NCI-H1417 (cell line): ENCODE measurements around the gene LPAR6.
A peak's percentile ranks its signal among the peaks of the same experiment; 100 is the strongest.
"Not testable (repeated sequence)": the region's sequence is repeated elsewhere in the genome, so short reads cannot be mapped to it uniquely, and the experiment has no call there.

Experiments used
- DNase-seq, 3 experiments: peaks; one replicate each; lab custom pipeline; 2025; lab: John Stamatoyannopoulos, UW

LPAR6 gene, protein sequence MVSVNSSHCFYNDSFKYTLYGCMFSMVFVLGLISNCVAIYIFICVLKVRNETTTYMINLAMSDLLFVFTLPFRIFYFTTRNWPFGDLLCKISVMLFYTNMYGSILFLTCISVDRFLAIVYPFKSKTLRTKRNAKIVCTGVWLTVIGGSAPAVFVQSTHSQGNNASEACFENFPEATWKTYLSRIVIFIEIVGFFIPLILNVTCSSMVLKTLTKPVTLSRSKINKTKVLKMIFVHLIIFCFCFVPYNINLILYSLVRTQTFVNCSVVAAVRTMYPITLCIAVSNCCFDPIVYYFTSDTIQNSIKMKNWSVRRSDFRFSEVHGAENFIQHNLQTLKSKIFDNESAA

DNA sequence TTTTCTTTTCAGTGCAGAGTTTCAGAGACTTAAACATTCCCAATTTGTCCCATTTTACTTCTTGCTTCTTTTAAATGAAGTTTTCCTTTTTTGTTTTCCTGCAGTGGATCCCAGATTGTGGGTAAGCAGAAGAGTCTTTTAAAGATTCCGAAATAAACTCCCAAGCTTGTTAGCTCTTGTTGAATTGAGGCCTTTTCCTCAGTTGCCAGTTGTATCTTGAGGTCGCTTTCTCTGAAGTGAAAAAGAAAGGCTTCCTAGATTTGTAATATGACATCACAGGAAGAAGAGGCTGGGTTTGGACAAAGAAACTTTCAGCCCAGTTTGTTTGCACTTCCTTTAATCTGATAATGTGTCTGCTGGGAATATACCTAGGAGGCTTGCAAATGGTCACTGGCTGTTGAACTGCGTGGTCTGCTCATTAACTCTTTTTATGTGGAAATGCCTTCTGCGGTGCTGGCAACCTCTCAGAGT, at the start of gene LPAR6:
LPAR6 (minus strand) TSS at position 233 of the 471 bp plus-strand sequence. CDS start 690 bp downstream, outside the sequence.
- no peak for DNase-seq

DNA sequence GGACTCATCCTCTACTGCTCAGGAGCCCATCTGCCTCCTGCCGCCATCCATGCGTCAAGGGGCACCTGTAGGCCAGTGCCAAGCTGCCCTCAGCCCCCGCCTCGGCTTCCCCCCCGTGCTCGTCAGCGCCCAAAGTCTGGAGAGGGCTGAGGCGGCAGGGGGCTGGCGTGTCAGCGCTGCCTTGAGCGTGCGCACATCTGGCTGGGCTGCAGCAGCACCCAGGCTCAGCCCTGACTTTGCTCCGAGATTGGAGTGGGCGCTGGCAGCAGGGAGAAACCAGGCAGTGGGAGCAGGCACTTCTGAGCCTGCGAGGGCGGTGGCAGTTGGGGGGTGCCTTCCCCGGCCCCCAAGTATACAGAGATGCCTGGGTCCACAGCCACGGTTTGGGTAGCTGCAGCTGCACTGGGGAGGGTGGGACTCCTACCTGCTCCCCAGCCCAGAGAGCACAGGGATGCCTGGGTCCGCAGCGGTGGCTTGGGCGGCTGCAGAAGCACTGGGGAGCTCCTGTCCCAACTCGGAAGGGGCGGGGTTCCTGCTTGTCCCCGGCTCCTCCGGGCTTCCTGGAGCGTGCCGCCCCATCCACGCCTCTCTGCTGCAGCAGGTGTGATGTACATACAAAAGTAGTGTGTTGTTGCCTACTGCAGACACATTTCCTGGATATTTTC, 44.8 kb upstream of the LPAR6 start:
- DNase-seq: no peak

- no peak for DNase-seq
Measured at GRCh38 chr13:48456546-48456945, 43.6 kb upstream of the LPAR6 start.

DNA sequence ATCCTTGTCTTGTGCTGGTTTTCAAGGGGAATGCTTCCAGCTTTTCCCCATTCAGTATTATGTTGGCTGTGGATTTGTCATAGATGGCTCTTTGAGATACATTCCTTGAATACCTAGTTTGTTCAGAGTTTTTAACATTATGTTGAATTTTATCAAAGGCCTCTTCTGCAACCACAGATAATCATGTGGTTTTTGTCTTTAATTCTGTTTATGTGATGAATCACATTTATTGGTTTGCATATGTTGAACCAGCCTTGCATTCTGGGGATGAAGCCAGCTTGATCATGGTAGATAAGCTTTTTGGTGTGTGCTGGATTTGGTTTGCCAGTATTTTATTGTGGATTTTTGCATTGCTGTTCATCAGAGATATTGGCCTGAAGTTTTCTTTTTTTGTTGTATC, 38.3 kb upstream of the LPAR6 start:
- DNase-seq: not testable (repeated sequence)

DNA sequence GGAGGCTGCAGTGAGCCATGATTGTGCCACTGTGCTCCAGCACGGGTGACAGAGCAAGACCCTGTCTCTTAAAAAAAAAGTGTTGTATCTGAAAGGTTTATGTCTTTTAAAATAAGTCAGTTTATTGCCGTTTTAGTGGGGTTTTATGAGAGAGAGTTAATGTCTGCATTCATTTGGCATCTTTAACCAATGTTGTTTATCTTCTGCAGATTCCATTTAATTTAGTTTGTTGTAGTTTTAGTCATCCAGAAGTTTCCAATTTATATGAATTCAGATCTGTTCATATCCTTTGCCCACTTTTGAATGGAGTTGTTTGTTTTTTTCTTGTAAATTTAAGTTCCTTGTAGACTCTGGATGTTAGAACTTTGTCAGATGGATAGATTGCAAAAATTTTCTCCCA, 36.7 kb upstream of the LPAR6 start:
- DNase-seq: no peak

DNA sequence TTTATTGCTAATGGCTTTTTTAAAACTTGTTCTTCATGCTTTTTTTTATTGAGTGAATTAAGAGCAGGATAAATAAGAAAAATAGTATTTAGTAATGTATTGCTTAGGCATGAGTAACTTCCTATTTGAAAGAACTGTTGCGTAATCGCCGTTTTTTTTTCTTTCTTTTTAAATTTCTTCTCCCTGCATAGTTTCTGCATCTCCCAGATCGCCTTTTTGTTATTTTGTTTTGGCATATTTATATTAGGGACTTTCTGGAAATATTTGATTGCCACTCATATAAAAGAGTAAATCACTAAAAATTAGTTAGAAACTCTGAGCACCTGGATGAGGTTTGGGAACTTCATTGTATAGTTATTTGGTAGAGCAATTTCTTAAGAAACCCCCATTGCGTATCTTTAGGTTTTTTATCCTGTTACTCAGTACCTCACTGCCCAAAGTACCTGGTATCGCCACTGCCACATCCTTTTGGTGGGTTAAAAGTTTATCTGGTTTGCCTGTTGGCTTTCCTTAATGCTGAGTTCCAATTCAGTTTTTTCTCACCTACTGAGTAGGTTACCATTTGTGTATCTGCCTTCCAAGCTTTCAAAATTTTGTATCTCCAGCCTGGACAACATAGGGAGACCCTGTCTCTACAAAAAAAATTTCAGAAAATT, 36.2 kb upstream of the LPAR6 start:
- no peak for DNase-seq

- no peak for DNase-seq
Measured at GRCh38 chr13:48448285-48448958, 35.5 kb upstream of the LPAR6 start.

- no peak for DNase-seq
Measured at GRCh38 chr13:48446464-48446863, 33.6 kb upstream of the LPAR6 start.

DNA sequence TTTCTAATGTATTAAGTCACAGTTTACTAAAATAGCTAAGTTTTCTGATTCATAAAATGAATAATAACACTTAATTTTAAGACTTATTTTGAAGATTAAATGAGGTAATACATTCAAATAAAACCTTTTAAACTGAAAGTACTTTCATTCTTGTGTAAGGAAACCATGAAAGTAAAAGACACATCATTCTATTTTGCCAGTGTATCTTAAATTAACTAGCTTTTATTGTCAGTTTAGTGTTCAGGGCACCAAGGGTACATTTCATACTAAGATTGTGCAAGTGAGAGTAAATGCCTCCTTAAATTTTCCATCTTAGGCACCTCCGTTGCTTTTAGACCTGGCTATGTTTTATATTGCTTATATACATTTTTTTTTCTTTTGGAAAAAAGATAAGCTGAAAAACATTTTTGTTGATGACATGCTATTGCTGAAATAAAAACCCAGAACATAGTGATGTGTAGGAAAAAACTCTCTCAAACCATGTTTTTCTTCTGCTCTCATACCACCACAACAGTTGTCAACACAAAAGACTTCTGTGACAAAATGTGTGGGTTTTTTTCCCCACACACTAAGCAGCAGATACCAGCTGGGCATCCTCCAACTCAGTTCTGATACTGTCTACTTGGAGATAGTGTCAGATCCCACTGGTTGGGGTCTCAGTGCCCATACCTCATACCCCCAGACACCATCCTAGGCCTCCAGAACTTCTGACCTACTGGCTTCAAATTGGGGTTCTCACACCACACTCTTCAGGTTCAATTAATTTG, 30.7 kb upstream of the LPAR6 start:
- no peak for DNase-seq

GRCh38 chr13:48437371-48437770, 24.5 kb upstream of the LPAR6 start:
- DNase-seq: peak in 1 of 3 experiments; percentile 29

- DNase-seq: no peak
Measured at GRCh38 chr13:48436661-48437288, 23.9 kb upstream of the LPAR6 start.

GRCh38 chr13:48434200-48434599, 21.3 kb upstream of the LPAR6 start:
- DNase-seq: no peak

DNA sequence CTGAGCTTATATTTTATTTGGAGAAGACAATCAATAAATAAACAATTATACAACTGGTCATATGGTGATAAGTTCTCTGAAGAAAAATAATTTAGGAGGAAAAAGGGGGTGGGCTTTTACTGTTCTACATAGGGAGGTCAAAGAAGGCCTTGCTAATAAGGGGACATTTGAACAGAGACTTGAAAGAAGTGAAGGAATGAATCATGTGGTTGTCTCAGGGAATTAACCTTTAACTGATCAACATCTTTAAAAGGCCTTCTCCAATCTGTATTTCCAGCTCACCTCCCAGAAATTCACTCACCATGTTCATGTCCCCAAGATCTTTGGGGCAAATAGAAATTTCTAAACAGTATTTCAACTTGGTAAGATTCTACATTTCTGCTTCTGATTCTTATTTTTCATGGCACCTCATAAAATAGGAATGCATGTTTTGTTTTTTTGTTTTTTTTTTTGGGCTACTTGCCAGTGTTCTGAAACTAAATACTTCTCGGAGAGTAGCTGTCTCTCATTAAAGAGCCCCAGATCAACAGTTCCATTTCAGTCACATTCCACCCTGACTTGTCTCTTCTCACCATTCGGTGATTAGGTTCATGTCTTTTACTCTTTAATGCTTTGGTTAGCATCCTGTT, 19.2 kb upstream of the LPAR6 start:
- DNase-seq: no peak

DNA sequence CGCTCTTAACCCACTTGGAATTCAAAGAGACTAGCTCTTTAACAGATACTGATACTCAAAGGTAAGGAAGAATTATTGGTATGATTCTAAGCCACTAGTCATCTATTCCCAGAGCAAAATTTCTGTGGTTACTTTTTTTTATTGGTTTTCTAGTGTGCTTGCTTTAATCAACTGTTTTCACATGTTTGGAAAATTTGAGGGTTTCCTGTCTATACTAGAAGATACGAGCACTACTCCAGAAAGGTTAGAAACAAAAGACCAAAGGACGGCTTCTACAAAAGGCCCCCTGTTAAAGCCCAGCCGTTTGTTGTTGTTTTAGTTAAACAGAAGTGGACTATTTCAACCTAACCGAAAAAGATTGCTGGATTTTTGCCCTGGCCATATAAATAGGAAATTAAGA, 18.5 kb upstream of the LPAR6 start:
- DNase-seq: no peak

DNA sequence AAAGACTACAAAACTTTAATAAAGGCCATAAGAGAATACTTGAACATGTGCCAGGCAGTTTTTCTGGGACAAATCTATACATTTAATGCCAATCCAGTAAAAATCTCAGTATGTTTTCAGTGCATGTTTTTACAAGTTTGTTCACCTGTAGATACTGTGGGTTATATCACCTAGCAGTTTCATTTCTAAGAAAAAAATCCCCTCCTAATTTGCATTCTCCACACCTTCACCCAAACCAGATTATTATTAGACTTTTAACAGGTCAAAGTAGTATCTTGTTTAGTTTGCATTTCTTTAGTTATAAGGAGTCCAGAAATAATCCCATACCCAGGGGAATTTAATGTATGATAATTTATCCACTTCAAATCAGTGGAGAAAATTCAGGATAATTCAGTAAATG, 17.0 kb upstream of the LPAR6 start:
- DNase-seq: no peak

DNA sequence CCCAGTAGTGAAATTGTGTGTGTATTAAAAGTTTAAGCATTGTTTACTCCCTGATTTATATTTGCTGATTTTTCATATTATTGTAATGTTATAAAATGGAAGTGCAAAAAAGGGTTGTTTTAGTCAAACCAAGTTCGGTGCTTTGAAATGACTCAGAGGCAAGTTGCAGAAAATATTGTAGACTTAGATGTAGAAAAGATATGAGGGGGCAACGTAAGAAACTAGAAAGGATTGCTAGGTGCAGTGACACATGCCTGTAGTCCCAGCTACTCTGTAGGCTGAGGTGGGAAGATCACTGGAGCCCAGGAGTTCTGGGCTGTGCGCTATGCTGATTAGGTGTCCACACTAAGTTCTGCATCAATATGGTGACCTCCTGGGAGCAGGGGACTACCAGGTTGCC, 16.1 kb upstream of the LPAR6 start:
- no peak for DNase-seq

DNA sequence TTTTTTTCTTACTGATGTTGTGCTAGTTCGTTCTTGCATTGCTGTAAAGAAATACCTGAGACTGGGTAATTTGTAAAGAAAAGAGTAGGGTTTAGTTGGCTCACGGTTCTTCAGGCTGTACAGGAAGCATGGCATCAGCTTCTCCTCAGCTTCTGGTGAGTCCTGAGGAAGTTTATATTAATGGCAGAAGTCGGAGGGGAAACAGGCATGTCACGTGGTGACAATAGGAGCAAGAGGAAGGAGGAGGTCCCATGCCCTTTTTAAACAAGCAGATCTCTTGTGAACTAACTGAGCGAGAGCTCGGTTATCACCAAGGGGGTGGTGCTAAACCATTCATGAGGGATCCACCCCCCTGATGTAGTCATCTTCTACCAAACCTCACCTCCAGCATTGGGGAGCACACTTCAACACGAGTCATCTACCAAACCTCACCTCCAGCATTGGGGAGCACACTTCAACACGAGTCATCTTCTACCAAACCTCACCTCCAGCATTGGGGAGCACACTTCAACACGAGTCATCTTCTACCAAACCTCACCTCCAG, 13.9 kb upstream of the LPAR6 start:
- DNase-seq: not testable (repeated sequence)

- DNase-seq: no peak
Measured at GRCh38 chr13:48426052-48426451, 13.1 kb upstream of the LPAR6 start.

DNA sequence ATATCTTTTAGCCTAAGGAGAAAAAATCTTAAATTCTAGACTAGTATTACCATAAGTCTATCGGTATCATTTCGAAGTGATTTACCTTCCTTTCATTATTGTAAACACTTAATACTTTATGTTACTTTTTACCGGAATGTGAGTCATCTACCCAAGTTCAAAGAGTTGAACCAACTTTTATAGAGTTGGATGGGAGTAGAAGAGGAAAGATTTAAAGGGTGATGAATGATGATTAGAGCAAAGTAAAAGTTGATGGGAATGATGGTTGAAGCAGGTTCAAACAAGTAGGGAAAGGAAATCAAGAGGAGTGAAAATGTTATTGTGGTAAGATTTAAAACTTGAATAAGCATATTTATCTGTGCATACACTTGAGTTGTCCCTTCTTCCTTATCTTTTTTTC, 11.3 kb upstream of the LPAR6 start:
- DNase-seq: no peak

DNA sequence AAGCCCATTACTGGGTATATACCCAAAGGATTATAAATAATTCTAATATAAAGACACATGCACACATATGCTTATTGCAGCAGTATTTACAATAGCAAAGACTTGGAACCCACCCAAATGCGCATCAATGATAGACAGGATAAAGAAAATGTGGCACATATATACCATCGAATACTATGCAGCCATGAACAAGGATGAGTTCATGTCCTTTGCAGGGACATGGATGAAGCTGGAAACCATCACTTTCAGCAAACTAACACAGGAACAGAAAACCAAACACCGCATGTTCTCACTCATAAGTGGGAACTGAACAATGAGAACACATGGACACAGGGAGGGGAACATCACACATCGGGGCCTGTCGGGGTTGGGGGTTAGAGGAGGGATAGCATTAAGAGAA, 9.1 kb upstream of the LPAR6 start:
- DNase-seq: not testable (repeated sequence)
